ENCODE results near the gene TTLL11.

Gene TTLL11

GRCh38 chr9:122036988-122037387 is 56.1 kb downstream of the TTLL11 start:
- no peak overlapping the region for H3K4me3 ChIP-seq (ENCODE audit: low read length)
- H3K27me3 ChIP-seq (ENCODE audit: control insufficient read depth, insufficient read depth, low read length), result no peaks in the 10 kb centered on the region
- H3K36me3 ChIP-seq (ENCODE audit: control insufficient read depth, insufficient read depth, low read length), result no peaks in the 10 kb centered on the region
- peaks cover 8% of the 10 kb centered on the region for H3K4me1 ChIP-seq (ENCODE audit: control insufficient read depth, insufficient read depth, low read length)
- no peak overlapping the region for H3K9ac ChIP-seq (ENCODE audit: low read length)
- no peak overlapping the region for H3K27ac ChIP-seq (ENCODE audit: low read depth, low read length)

- Histone ChIP-seq H3K27me3 (ENCODE audit: control insufficient read depth, insufficient read depth, low read length) (no peaks in the 10 kb centered on the region), H3K4me1 (ENCODE audit: control insufficient read depth, insufficient read depth, low read length) (peaks cover 8% of the 10 kb centered on the region), H3K4me3 (ENCODE audit: low read length) (no peak overlapping the region), H3K27ac (ENCODE audit: low read depth, low read length) (no peak overlapping the region), H3K9ac (ENCODE audit: low read length) (no peak overlapping the region), H3K36me3 (ENCODE audit: control insufficient read depth, insufficient read depth, low read length) (no peaks in the 10 kb centered on the region)
Observed at GRCh38 chr9:122036408-122036807, 56.7 kb downstream of the TTLL11 start.

GRCh38 chr9:122033775-122034373 is 59.2 kb downstream of the TTLL11 start:
- H3K27me3 ChIP-seq (ENCODE audit: control insufficient read depth, insufficient read depth, low read length), result no peaks in the 10 kb centered on the region
- no peak overlapping the region for H3K9ac ChIP-seq (ENCODE audit: low read length)
- no peaks in the 10 kb centered on the region for H3K4me1 ChIP-seq (ENCODE audit: control insufficient read depth, insufficient read depth, low read length)
- H3K4me3 ChIP-seq (ENCODE audit: low read length), result no peak overlapping the region
- H3K36me3 ChIP-seq (ENCODE audit: control insufficient read depth, insufficient read depth, low read length), result no peaks in the 10 kb centered on the region
- no peak overlapping the region for H3K27ac ChIP-seq (ENCODE audit: low read depth, low read length)

GRCh38 chr9:122032346-122032745 is 60.8 kb downstream of the TTLL11 start:
- no peaks in the 10 kb centered on the region for H3K27me3 ChIP-seq (ENCODE audit: control insufficient read depth, insufficient read depth, low read length)
- no peaks in the 10 kb centered on the region for H3K4me1 ChIP-seq (ENCODE audit: control insufficient read depth, insufficient read depth, low read length)
- H3K36me3 ChIP-seq (ENCODE audit: control insufficient read depth, insufficient read depth, low read length), result no peaks in the 10 kb centered on the region
- no peak overlapping the region for H3K27ac ChIP-seq (ENCODE audit: low read depth, low read length)
- no peak overlapping the region for H3K4me3 ChIP-seq (ENCODE audit: low read length)
- no peak overlapping the region for H3K9ac ChIP-seq (ENCODE audit: low read length)

GRCh38 chr9:122031776-122032175 is 61.3 kb downstream of the TTLL11 start:
- Histone ChIP-seq H3K4me3 (ENCODE audit: low read length) (no peak overlapping the region), H3K36me3 (ENCODE audit: control insufficient read depth, insufficient read depth, low read length) (no peaks in the 10 kb centered on the region), H3K4me1 (ENCODE audit: control insufficient read depth, insufficient read depth, low read length) (no peaks in the 10 kb centered on the region), H3K27me3 (ENCODE audit: control insufficient read depth, insufficient read depth, low read length) (no peaks in the 10 kb centered on the region), H3K27ac (ENCODE audit: low read depth, low read length) (no peak overlapping the region), H3K9ac (ENCODE audit: low read length) (no peak overlapping the region)

- no peak overlapping the region for H3K27ac ChIP-seq (ENCODE audit: low read depth, low read length)
- H3K4me3 ChIP-seq (ENCODE audit: low read length), result no peak overlapping the region
- no peaks in the 10 kb centered on the region for H3K36me3 ChIP-seq (ENCODE audit: control insufficient read depth, insufficient read depth, low read length)
- no peak overlapping the region for H3K9ac ChIP-seq (ENCODE audit: low read length)
- no peaks in the 10 kb centered on the region for H3K4me1 ChIP-seq (ENCODE audit: control insufficient read depth, insufficient read depth, low read length)
- no peaks in the 10 kb centered on the region for H3K27me3 ChIP-seq (ENCODE audit: control insufficient read depth, insufficient read depth, low read length)
Observed at GRCh38 chr9:122031157-122031556, 62.0 kb downstream of the TTLL11 start.

GRCh38 chr9:122030357-122030756 is 62.8 kb downstream of the TTLL11 start:
- H3K27ac ChIP-seq (ENCODE audit: low read depth, low read length), result no peak overlapping the region
- no peaks in the 10 kb centered on the region for H3K36me3 ChIP-seq (ENCODE audit: control insufficient read depth, insufficient read depth, low read length)
- H3K27me3 ChIP-seq (ENCODE audit: control insufficient read depth, insufficient read depth, low read length), result no peaks in the 10 kb centered on the region
- no peaks in the 10 kb centered on the region for H3K4me1 ChIP-seq (ENCODE audit: control insufficient read depth, insufficient read depth, low read length)
- no peak overlapping the region for H3K9ac ChIP-seq (ENCODE audit: low read length)
- H3K4me3 ChIP-seq (ENCODE audit: low read length), result no peak overlapping the region

- Histone ChIP-seq H3K27ac (ENCODE audit: low read depth, low read length) (no peak overlapping the region), H3K27me3 (ENCODE audit: control insufficient read depth, insufficient read depth, low read length) (no peaks in the 10 kb centered on the region)
Observed at GRCh38 chr9:122029898-122030297, 63.2 kb downstream of the TTLL11 start.

GRCh38 chr9:122028089-122028488 is 65.0 kb downstream of the TTLL11 start:
- Histone ChIP-seq H3K9ac (ENCODE audit: low read length) (no peak overlapping the region), H3K27ac (ENCODE audit: low read depth, low read length) (no peak overlapping the region), H3K4me3 (ENCODE audit: low read length) (no peak overlapping the region), H3K4me1 (ENCODE audit: control insufficient read depth, insufficient read depth, low read length) (no peaks in the 10 kb centered on the region), H3K36me3 (ENCODE audit: control insufficient read depth, insufficient read depth, low read length) (no peaks in the 10 kb centered on the region), H3K27me3 (ENCODE audit: control insufficient read depth, insufficient read depth, low read length) (no peaks in the 10 kb centered on the region)

More at GRCh38 chr9:122029898-122030297, 63.2 kb downstream of the TTLL11 start:
- no peaks in the 10 kb centered on the region for H3K36me3 ChIP-seq (ENCODE audit: control insufficient read depth, insufficient read depth, low read length)
- no peak overlapping the region for H3K4me3 ChIP-seq (ENCODE audit: low read length)
- no peaks in the 10 kb centered on the region for H3K4me1 ChIP-seq (ENCODE audit: control insufficient read depth, insufficient read depth, low read length)
- no peak overlapping the region for H3K9ac ChIP-seq (ENCODE audit: low read length)

- H3K4me1 ChIP-seq (ENCODE audit: control insufficient read depth, insufficient read depth, low read length), result no peaks in the 10 kb centered on the region
- no peaks in the 10 kb centered on the region for H3K36me3 ChIP-seq (ENCODE audit: control insufficient read depth, insufficient read depth, low read length)
- no peaks in the 10 kb centered on the region for H3K27me3 ChIP-seq (ENCODE audit: control insufficient read depth, insufficient read depth, low read length)
- H3K4me3 ChIP-seq (ENCODE audit: low read length), result no peak overlapping the region
- H3K27ac ChIP-seq (ENCODE audit: low read depth, low read length), result no peak overlapping the region
- H3K9ac ChIP-seq (ENCODE audit: low read length), result no peak overlapping the region
Observed at GRCh38 chr9:122020398-122020797, 72.7 kb downstream of the TTLL11 start.

- Histone ChIP-seq H3K4me3 (ENCODE audit: low read length) (no peak overlapping the region), H3K27ac (ENCODE audit: low read depth, low read length) (no peak overlapping the region), H3K27me3 (ENCODE audit: control insufficient read depth, insufficient read depth, low read length) (no peaks in the 10 kb centered on the region), H3K36me3 (ENCODE audit: control insufficient read depth, insufficient read depth, low read length) (no peaks in the 10 kb centered on the region), H3K4me1 (ENCODE audit: control insufficient read depth, insufficient read depth, low read length) (no peaks in the 10 kb centered on the region), H3K9ac (ENCODE audit: low read length) (no peak overlapping the region)
Observed at GRCh38 chr9:122016744-122017143, 76.4 kb downstream of the TTLL11 start.

GRCh38 chr9:122016309-122016708 is 76.8 kb downstream of the TTLL11 start:
- Histone ChIP-seq H3K4me3 (ENCODE audit: low read length) (no peak overlapping the region), H3K27ac (ENCODE audit: low read depth, low read length) (no peak overlapping the region), H3K27me3 (ENCODE audit: control insufficient read depth, insufficient read depth, low read length) (no peaks in the 10 kb centered on the region), H3K4me1 (ENCODE audit: control insufficient read depth, insufficient read depth, low read length) (no peaks in the 10 kb centered on the region), H3K36me3 (ENCODE audit: control insufficient read depth, insufficient read depth, low read length) (no peaks in the 10 kb centered on the region), H3K9ac (ENCODE audit: low read length) (no peak overlapping the region)

- no peaks in the 10 kb centered on the region for H3K27me3 ChIP-seq (ENCODE audit: control insufficient read depth, insufficient read depth, low read length)
- no peak overlapping the region for H3K27ac ChIP-seq (ENCODE audit: low read depth, low read length)
- no peaks in the 10 kb centered on the region for H3K4me1 ChIP-seq (ENCODE audit: control insufficient read depth, insufficient read depth, low read length)
- H3K4me3 ChIP-seq (ENCODE audit: low read length), result no peak overlapping the region
- no peaks in the 10 kb centered on the region for H3K36me3 ChIP-seq (ENCODE audit: control insufficient read depth, insufficient read depth, low read length)
- no peak overlapping the region for H3K9ac ChIP-seq (ENCODE audit: low read length)
Observed at GRCh38 chr9:122015170-122015821, 77.8 kb downstream of the TTLL11 start.
